HepG2 (cell line): ENCODE data around the gene KLB. TPM values are rescaled to one million over a fixed set of nuclear protein-coding genes. Genes with fewer than 3 reads are reported as not detected.

Experiments
- ATAC-seq: fragments of 200-7000 bp; cut with Tn5 transposase; 3 replicates; pipeline ENCODE4 v1.9.1; 2020; ENCODE audit warnings: mild to moderate bottlenecking, moderate library complexity
- BruUV-seq: library from RNA; stranded (reverse); fragments of 400-500 nt; replicated peaks from 2 replicates; lab custom pipeline; 2021; lab: Mats Ljungman, UMichigan
- CTCF ChIA-PET: fragments of 300-600 bp; formaldehyde crosslinking; extraction: SDS; loops from one replicate; lab custom pipeline; 2021; ENCODE audit warnings: low total read pairs, inconsistent platforms, low intra/inter-chr PET ratio; lab: Yijun Ruan, JAX
- POLR2A ChIA-PET: fragments of 350-600 bp; sonication (Branson Sonifier 250); formaldehyde crosslinking; loops from one replicate; lab custom pipeline; 2020; ENCODE audit warnings: antibody characterized with exemption, inconsistent platforms; lab: Yijun Ruan, JAX
- DNase-seq: peaks from one replicate; pipeline ENCODE4 v3.0.0-alpha.2; 2015; ENCODE audit warnings: low spot score
- FAIRE-seq: peaks from 3 replicates; lab custom pipeline; 2011; peaks lifted over from hg19 to GRCh38; lab: Jason Lieb, UNC
- H2AFZ ChIP-seq: one replicate; pipeline ENCODE4 v1.6.1; 2011; ENCODE audit warnings: low read length, inconsistent platforms
- H3K27ac ChIP-seq: fragments of 300-600 bp; 3 replicates; pipeline ENCODE4 v1.8.0; 2011; ENCODE audit warnings: mixed run types, mild to moderate bottlenecking, mixed read lengths, low read length, inconsistent platforms; ENCODE audit not compliant: insufficient read depth; ENCODE audit errors: extremely low read length
- H3K27me3 ChIP-seq, 2 experiments: fragments of 200-600 bp in 1 of 2; 2 replicates in 1 of 2; 3 replicates in 1 of 2; pipeline versions ENCODE4 v1.6.0 to v1.8.0; 2011; ENCODE audit warnings: low read length in 2 of 2, mild to moderate bottlenecking in 2 of 2, moderate library complexity in 2 of 2, inconsistent platforms in 1 of 2; ENCODE audit not compliant: insufficient read depth in 2 of 2, control insufficient read depth in 1 of 2
- H3K36me3 ChIP-seq, 2 experiments: fragments of 200-600 bp in 1 of 2; replicated peaks in 1 of 2; 2 replicates in 1 of 2; 3 replicates in 1 of 2; pipeline versions ENCODE4 v1.5.1 to v1.8.0; 2011; ENCODE audit warnings: low read length in 2 of 2, inconsistent platforms in 1 of 2; ENCODE audit not compliant: insufficient read depth in 2 of 2, control insufficient read depth in 1 of 2
- H3K4me1 ChIP-seq: 2 replicates; pipeline ENCODE4 v1.5.1; 2012; ENCODE audit warnings: low read length, inconsistent platforms; ENCODE audit not compliant: insufficient read depth
- H3K4me2 ChIP-seq: 2 replicates; pipeline ENCODE4 v1.6.0; 2011; ENCODE audit warnings: low read depth, low read length, inconsistent platforms
- H3K4me3 ChIP-seq, 3 experiments: fragments of 200-600 bp in 1 of 3; sonication (generic), shearing (Covaris generic) in 1 of 3; replicated peaks in 1 of 3; 2 replicates each; pipeline ENCODE4 v1.5.1; 2011 to 2016; ENCODE audit warnings: low read length in 3 of 3, inconsistent platforms in 2 of 3, low read depth in 2 of 3, mild to moderate bottlenecking in 2 of 3, control low read depth in 1 of 3, mixed read lengths in 1 of 3; ENCODE audit not compliant: insufficient read depth in 1 of 3
- H3K79me2 ChIP-seq: one replicate; pipeline ENCODE4 v1.6.1; 2011; ENCODE audit warnings: low read length, inconsistent platforms; ENCODE audit not compliant: insufficient read depth
- H3K9ac ChIP-seq: 2 replicates; pipeline ENCODE4 v1.6.0; 2011; ENCODE audit warnings: mild to moderate bottlenecking, low read depth, low read length, inconsistent platforms; ENCODE audit not compliant: insufficient read depth
- H3K9me3 ChIP-seq: 2 replicates; pipeline ENCODE4 v1.5.1; 2012; ENCODE audit warnings: mild to moderate bottlenecking, low read length
- H4K20me1 ChIP-seq: 2 replicates; pipeline ENCODE4 v1.6.0; 2011; ENCODE audit warnings: inconsistent platforms, mild to moderate bottlenecking, low read length, moderate library complexity; ENCODE audit not compliant: insufficient read depth
- FOXK2 ChIP-seq: fragments of 450-650 bp; IDR thresholded peaks from 2 replicates; pipeline ENCODE4 v1.6.1; 2016
- JARID2 ChIP-seq: sonication (generic); formaldehyde crosslinking; IDR thresholded peaks from 2 replicates; pipeline ENCODE4 v1.8.1; 2023; ENCODE audit warnings: missing genetic modification reagents, inconsistent platforms; ENCODE audit not compliant: insufficient replicate concordance
- MAFF ChIP-seq: IDR thresholded peaks from 2 replicates; pipeline ENCODE4 v1.6.1; 2011; ENCODE audit warnings: low read depth, low read length, improper control_type of control experiment
- NFE2L2 ChIP-seq: fragments of 150-350 bp; IDR thresholded peaks from 2 replicates; pipeline ENCODE4 v1.6.1; 2014; ENCODE audit warnings: low read length
- PHF21A ChIP-seq: sonication (generic); formaldehyde crosslinking; IDR thresholded peaks from 2 replicates; pipeline ENCODE4 v1.5.0; 2020; ENCODE audit warnings: mild to moderate bottlenecking, missing genetic modification reagents
- RXRA ChIP-seq: sonication (generic); formaldehyde crosslinking; IDR thresholded peaks from 2 replicates; pipeline ENCODE4 v1.5.1; 2020; ENCODE audit warnings: missing genetic modification reagents
- TIGD3 ChIP-seq: sonication (generic); formaldehyde crosslinking; IDR thresholded peaks from 2 replicates; pipeline ENCODE4 v1.5.1; 2020; ENCODE audit warnings: mild to moderate bottlenecking, missing genetic modification reagents, borderline replicate concordance
- TMF1 ChIP-seq: sonication (generic); formaldehyde crosslinking; IDR thresholded peaks from 2 replicates; pipeline ENCODE4 v1.8.1; 2022; ENCODE audit warnings: low read depth, missing genetic modification reagents
- TOE1 ChIP-seq: sonication (generic); formaldehyde crosslinking; IDR thresholded peaks from 2 replicates; pipeline ENCODE4 v1.4.0; 2020; ENCODE audit warnings: mild to moderate bottlenecking, missing genetic modification reagents
- ZNF232 ChIP-seq: sonication (generic); formaldehyde crosslinking; IDR thresholded peaks from 2 replicates; pipeline ENCODE4 v1.4.0; 2020; ENCODE audit warnings: missing genetic modification reagents, borderline replicate concordance
- ZNF354B ChIP-seq: sonication (generic); formaldehyde crosslinking; IDR thresholded peaks from 2 replicates; pipeline ENCODE4 v1.8.0; 2022; ENCODE audit warnings: mild to moderate bottlenecking, missing genetic modification reagents
- ZNF598 ChIP-seq: sonication (generic); formaldehyde crosslinking; IDR thresholded peaks from 2 replicates; pipeline ENCODE4 v1.5.1; 2020; ENCODE audit warnings: mild to moderate bottlenecking, missing genetic modification reagents, borderline replicate concordance
- ZNF607 ChIP-seq: sonication (generic); formaldehyde crosslinking; IDR thresholded peaks from 2 replicates; pipeline ENCODE4 v1.5.1; 2020; ENCODE audit warnings: missing genetic modification reagents, mild to moderate bottlenecking, borderline replicate concordance
- ZNF672 ChIP-seq: sonication (generic); formaldehyde crosslinking; IDR thresholded peaks from 2 replicates; pipeline ENCODE4 v1.8.1; 2022; ENCODE audit warnings: missing genetic modification reagents
- whole genome bisulfite sequencing: methylation state at CpG from one replicate; pipeline ENCODE4 v1.1.6; 2017; ENCODE audit warnings: low lambda C conversion rate; 5-methylcytosine and 5-hydroxymethylcytosine counted together
- in situ Hi-C: cut with HindIII; loops from 2 replicates; pipeline ENCODE4 v1.10.0; 2017; ENCODE audit warnings: low pct_unique_long_range_greater_than_20kb; ENCODE audit not compliant: extremely low pct_ligation_motif_present
- intact Hi-C: fragments of 100-400 bp; cut with micrococcal nuclease; formaldehyde crosslinking; loops from one replicate; pipeline ENCODE4 v1.10.0; 2022; ENCODE audit not compliant: unreplicated experiment
- polyA plus RNA-seq, 8 experiments: library from polyadenylated mRNA; depleted of rRNA in 3 of 8; stranded (reverse) in 7 of 8; unstranded in 1 of 8; fragments of >200 nt; fragmentation: Illumina TruSeq in 4 of 8; extraction: Trizol in 4 of 8; gene quantifications; 2 replicates each; pipeline versions ENCODE4 v1.2.1 to v1.2.3, GENCODE V29; 2011 to 2016; ENCODE audit warnings: low read depth in 4 of 8, missing spikeins in 1 of 8, mixed read lengths in 1 of 8; ENCODE audit not compliant: insufficient read depth in 1 of 8
- total RNA-seq, 5 experiments: library from RNA; depleted of rRNA; stranded (reverse); fragments of >200 nt; fragmentation: Illumina TruSeq; extraction: Trizol; gene quantifications; 2 replicates each; pipeline ENCODE4 v1.2.3, GENCODE V29; 2016; ENCODE audit warnings: low read depth in 1 of 5
- TF ChIP-seq, protein P1 (sequence below): sonication (generic); formaldehyde crosslinking; IDR thresholded peaks from 2 replicates; pipeline ENCODE4 v1.8.1; 2023; ENCODE audit warnings: mild to moderate bottlenecking, missing genetic modification reagents
- TF ChIP-seq, protein P2 (sequence below): sonication (generic); formaldehyde crosslinking; IDR thresholded peaks from 2 replicates; pipeline ENCODE4 v1.5.1; 2020; ENCODE audit warnings: mild to moderate bottlenecking, missing genetic modification reagents, moderate library complexity

Gene KLB
- total and polyA plus RNA-seq, 2 of the 13 experiments (the other 11 are each of a cell fraction or from before 2014, with no cell fraction given) = 25.3 to 82.0 TPM

DNA sequence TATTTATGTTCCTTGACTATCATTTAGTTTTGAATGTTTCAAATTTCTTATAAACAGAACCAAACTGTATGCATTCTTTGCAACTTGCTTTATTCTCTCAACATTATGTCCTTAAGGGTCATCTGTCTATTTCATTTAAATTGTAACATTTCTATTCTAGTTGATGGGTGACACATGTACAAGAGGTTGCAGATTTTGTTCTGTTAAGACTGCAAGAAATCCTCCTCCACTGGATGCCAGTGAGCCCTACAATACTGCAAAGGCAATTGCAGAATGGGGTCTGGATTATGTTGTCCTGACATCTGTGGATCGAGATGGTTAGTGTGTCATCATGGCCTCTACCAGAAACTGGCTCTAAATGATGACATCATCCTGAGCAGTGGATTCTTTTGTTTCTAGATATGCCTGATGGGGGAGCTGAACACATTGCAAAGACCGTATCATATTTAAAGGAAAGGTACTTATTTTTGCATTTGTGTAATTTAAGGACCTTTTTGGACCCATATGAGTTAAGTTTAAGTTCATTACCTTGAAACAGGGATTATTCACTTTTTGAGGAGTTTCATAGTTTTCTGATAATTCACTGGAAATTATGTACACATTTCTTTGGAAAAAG is 58.3 kb downstream of the KLB start (continued):
- TF ChIP-seq JARID2 (CRISPR knock-in tag) (no peak), ZNF598 (CRISPR knock-in tag) (no peak), ZNF354B (CRISPR knock-in tag) (no peak)
- TF ChIP-seq, all 625 proteins: peak for 5

DNA sequence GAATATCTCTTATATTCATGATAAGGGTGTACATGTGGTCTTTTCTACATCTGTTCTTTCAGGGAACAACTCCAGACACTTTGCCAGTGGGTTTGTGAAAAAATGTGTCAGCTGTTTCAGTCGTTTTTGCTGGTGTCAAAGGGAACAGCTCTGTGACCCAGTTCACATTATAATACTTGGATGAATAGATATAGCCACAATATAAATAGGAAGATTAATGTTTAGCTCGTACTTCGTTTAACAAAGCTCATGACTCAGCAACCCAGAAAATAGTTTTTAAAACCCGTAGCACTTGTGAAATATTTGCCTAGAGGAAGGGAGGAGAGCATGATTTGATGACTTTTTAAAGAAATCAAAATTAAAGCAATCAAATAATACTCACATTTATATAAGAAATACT is 60.0 kb downstream of the KLB start:
- no TSS peak for BruUV-seq
- in situ Hi-C loops (loop anchor here (5.0 kb wide), 1 partner anchor 511 kb away; the partner anchor contains the start of gene PDS5A), intact Hi-C loops (loop anchor here (5.0 to 10.0 kb wide), 4 partner anchors 56 to 591 kb away; partner anchors contain the start of genes N4BP2 and SMIM14)
- peak overlapping the region; percentile 66 for H3K4me2 ChIP-seq
- ATAC-seq (no peak), FAIRE-seq (no peak), DNase-seq (no peak)
- H3K4me3 ChIP-seq = no peak overlapping the region; a peak in 1 of 6 replicates
- no peaks in the 10 kb centered on the region for H4K20me1 ChIP-seq
- no peaks in the 10 kb centered on the region for H3K79me2 ChIP-seq
- peak overlapping the region; percentile 74 for H3K27ac ChIP-seq
- H2AFZ ChIP-seq = no peak overlapping the region
- H3K9me3 ChIP-seq = no peaks in the 10 kb centered on the region
- CTCF ChIA-PET = no interaction called here
- 11% methylated on average over 4 of the region's 4 CpGs for WGBS
- no peaks in the 10 kb centered on the region for H3K27me3 ChIP-seq
- peaks cover 58% of the 10 kb centered on the region for H3K4me1 ChIP-seq
- H3K9ac ChIP-seq = peak overlapping the region; percentile 49; the same call in 1 of the 2 replicates
- H3K36me3 ChIP-seq = peaks cover 7 to 12% of the 10 kb centered on the region in 2 experiments; a peak in 4 of 5 replicates
- POLR2A ChIA-PET = interaction anchor here (0.6 to 2.4 kb wide), 6 partner anchors 8 to 173 kb away, joined by 4 to 11 read pairs (median 5); partner anchors contain the start of genes LIAS, RFC1, RPL9 and UGDH
- TF ChIP-seq ZNF607 (CRISPR knock-in tag) = no peak
- TF ChIP-seq NFE2L2 = peak; percentile 60
- TF ChIP-seq PHF21A (CRISPR knock-in tag) = no peak
- TF ChIP-seq FOXK2 = no peak
- TF ChIP-seq, protein P1, sequence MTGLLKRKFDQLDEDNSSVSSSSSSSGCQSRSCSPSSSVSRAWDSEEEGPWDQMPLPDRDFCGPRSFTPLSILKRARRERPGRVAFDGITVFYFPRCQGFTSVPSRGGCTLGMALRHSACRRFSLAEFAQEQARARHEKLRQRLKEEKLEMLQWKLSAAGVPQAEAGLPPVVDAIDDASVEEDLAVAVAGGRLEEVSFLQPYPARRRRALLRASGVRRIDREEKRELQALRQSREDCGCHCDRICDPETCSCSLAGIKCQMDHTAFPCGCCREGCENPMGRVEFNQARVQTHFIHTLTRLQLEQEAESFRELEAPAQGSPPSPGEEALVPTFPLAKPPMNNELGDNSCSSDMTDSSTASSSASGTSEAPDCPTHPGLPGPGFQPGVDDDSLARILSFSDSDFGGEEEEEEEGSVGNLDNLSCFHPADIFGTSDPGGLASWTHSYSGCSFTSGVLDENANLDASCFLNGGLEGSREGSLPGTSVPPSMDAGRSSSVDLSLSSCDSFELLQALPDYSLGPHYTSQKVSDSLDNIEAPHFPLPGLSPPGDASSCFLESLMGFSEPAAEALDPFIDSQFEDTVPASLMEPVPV (CRISPR knock-in tag) = no peak
- TF ChIP-seq TIGD3 (CRISPR knock-in tag) = no peak
- TF ChIP-seq ZNF672 (CRISPR knock-in tag) = no peak
- TF ChIP-seq MAFF = peak; percentile 66
- TF ChIP-seq TOE1 (CRISPR knock-in tag) = no peak
- TF ChIP-seq ZNF232 (CRISPR knock-in tag) = no peak
- TF ChIP-seq RXRA (CRISPR knock-in tag) = no peak
- TF ChIP-seq TMF1 (CRISPR knock-in tag) = no peak
- TF ChIP-seq, protein P2, sequence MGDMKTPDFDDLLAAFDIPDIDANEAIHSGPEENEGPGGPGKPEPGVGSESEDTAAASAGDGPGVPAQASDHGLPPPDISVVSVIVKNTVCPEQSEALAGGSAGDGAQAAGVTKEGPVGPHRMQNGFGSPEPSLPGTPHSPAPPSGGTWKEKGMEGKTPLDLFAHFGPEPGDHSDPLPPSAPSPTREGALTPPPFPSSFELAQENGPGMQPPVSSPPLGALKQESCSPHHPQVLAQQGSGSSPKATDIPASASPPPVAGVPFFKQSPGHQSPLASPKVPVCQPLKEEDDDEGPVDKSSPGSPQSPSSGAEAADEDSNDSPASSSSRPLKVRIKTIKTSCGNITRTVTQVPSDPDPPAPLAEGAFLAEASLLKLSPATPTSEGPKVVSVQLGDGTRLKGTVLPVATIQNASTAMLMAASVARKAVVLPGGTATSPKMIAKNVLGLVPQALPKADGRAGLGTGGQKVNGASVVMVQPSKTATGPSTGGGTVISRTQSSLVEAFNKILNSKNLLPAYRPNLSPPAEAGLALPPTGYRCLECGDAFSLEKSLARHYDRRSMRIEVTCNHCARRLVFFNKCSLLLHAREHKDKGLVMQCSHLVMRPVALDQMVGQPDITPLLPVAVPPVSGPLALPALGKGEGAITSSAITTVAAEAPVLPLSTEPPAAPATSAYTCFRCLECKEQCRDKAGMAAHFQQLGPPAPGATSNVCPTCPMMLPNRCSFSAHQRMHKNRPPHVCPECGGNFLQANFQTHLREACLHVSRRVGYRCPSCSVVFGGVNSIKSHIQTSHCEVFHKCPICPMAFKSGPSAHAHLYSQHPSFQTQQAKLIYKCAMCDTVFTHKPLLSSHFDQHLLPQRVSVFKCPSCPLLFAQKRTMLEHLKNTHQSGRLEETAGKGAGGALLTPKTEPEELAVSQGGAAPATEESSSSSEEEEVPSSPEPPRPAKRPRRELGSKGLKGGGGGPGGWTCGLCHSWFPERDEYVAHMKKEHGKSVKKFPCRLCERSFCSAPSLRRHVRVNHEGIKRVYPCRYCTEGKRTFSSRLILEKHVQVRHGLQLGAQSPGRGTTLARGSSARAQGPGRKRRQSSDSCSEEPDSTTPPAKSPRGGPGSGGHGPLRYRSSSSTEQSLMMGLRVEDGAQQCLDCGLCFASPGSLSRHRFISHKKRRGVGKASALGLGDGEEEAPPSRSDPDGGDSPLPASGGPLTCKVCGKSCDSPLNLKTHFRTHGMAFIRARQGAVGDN (CRISPR knock-in tag) = no peak
